ENCODE results near the gene FMN2.

Gene FMN2

DNA sequence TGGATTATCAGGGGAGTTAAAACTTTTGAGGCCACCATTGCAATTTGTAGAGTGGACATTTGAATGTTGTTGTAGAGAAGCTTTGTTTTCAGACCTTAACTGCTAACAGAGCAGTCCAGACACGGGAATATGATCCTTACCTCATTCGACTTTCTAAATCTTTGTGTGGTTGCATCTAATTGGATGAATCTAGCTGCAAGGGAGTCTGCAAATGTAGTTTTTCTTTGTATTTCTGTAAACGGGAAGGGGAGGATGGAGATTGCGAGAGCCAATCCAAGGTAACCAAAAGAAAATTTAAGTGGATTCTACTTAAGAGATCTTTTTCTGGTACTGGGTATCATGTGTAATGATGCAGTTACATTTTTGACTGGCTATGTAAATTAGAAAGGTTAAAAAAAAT, 110.2 kb downstream of the FMN2 start (continued):
- TF ChIP-seq PRDM10 (tag by site-specific recombination; IDR thresholded peaks at IDR 0.05) (no peak), TRIM28 (IDR thresholded peaks at IDR 0.05; ENCODE audit: borderline replicate concordance, low read length) (peak; percentile 86; the same call in 1 of the 2 replicates), ZNF350 (tag by site-specific recombination; IDR thresholded peaks at IDR 0.05) (no peak), REPIN1 (tag by site-specific recombination; IDR thresholded peaks at IDR 0.05; ENCODE audit: low read depth) (no peak), ZNF202 (tag by site-specific recombination; IDR thresholded peaks at IDR 0.05; ENCODE audit: borderline replicate concordance) (no peak), BCL11A (tag by site-specific recombination; IDR thresholded peaks at IDR 0.05; ENCODE audit: low read depth) (no peak), SETDB1 (IDR thresholded peaks at IDR 0.05; ENCODE audit: insufficient read length, low read length) (peak; percentile 45), ZFP3 (tag by site-specific recombination; IDR thresholded peaks at IDR 0.05; ENCODE audit: low read depth) (no peak), ZNF311 (tag by site-specific recombination; IDR thresholded peaks at IDR 0.05; ENCODE audit: borderline replicate concordance) (no peak), ZNF549 (tag by site-specific recombination; IDR thresholded peaks at IDR 0.05) (peak; percentile 68)
- TF ChIP-seq, protein P1, sequence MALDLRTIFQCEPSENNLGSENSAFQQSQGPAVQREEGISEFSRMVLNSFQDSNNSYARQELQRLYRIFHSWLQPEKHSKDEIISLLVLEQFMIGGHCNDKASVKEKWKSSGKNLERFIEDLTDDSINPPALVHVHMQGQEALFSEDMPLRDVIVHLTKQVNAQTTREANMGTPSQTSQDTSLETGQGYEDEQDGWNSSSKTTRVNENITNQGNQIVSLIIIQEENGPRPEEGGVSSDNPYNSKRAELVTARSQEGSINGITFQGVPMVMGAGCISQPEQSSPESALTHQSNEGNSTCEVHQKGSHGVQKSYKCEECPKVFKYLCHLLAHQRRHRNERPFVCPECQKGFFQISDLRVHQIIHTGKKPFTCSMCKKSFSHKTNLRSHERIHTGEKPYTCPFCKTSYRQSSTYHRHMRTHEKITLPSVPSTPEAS (tag by site-specific recombination; IDR thresholded peaks at IDR 0.05): no peak

GRCh38 chr1:240207073-240207709, 115.5 kb downstream of the FMN2 start:
- Histone ChIP-seq H3K4me1 (ENCODE audit: control insufficient read depth, insufficient read depth, low read length) (no peaks in the 10 kb centered on the region), H3K27ac (ENCODE audit: extremely low read depth, low read depth, low read length) (no peak overlapping the region), H3K36me3 (ENCODE audit: control insufficient read depth in 2 of 2, insufficient read depth in 1 of 2, low read length in 2 of 2) (peaks cover 7 to 16% of the 10 kb centered on the region in 2 experiments), H3K4me3 (ENCODE audit: low read depth, low read length) (no peak overlapping the region), H3K9me3 (ENCODE audit: control insufficient read depth, insufficient read depth, low read depth, low read length) (no peaks in the 10 kb centered on the region)
- ChIA-PET POLR2A (no interaction called here), CTCF (no interaction called here)
- TF ChIP-seq, protein P2, sequence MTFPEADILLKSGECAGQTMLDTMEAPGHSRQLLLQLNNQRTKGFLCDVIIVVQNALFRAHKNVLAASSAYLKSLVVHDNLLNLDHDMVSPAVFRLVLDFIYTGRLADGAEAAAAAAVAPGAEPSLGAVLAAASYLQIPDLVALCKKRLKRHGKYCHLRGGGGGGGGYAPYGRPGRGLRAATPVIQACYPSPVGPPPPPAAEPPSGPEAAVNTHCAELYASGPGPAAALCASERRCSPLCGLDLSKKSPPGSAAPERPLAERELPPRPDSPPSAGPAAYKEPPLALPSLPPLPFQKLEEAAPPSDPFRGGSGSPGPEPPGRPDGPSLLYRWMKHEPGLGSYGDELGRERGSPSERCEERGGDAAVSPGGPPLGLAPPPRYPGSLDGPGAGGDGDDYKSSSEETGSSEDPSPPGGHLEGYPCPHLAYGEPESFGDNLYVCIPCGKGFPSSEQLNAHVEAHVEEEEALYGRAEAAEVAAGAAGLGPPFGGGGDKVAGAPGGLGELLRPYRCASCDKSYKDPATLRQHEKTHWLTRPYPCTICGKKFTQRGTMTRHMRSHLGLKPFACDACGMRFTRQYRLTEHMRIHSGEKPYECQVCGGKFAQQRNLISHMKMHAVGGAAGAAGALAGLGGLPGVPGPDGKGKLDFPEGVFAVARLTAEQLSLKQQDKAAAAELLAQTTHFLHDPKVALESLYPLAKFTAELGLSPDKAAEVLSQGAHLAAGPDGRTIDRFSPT (tag by site-specific recombination; IDR thresholded peaks at IDR 0.05): peak; percentile 48; the same call in 1 of the 2 replicates
- TF ChIP-seq, protein P3, sequence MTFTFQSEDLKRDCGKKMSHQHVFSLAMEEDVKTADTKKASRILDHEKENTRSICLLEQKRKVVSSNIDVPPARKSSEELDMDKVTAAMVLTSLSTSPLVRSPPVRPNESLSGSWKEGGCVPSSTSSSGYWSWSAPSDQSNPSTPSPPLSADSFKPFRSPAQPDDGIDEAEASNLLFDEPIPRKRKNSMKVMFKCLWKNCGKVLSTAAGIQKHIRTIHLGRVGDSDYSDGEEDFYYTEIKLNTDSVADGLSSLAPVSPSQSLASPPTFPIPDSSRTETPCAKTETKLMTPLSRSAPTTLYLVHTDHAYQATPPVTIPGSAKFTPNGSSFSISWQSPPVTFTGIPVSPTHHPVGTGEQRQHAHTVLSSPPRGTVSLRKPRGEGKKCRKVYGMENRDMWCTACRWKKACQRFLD (tag by site-specific recombination; IDR thresholded peaks at IDR 0.05): no peak

GRCh38 chr1:240210026-240210425, 118.3 kb downstream of the FMN2 start:
- Histone ChIP-seq H3K27ac (ENCODE audit: extremely low read depth, low read depth, low read length) (no peak overlapping the region), H3K4me3 (ENCODE audit: low read depth, low read length) (no peak overlapping the region), H3K36me3 (ENCODE audit: control insufficient read depth in 2 of 2, insufficient read depth in 1 of 2, low read length in 2 of 2) (peaks cover 7 to 17% of the 10 kb centered on the region in 2 experiments), H3K9me3 (ENCODE audit: control insufficient read depth, insufficient read depth, low read depth, low read length) (no peaks in the 10 kb centered on the region), H3K4me1 (ENCODE audit: control insufficient read depth, insufficient read depth, low read length) (no peaks in the 10 kb centered on the region)
- POLR2A ChIA-PET: no interaction called here
- CTCF ChIA-PET: no interaction called here
- no peak for TF ChIP-seq ZNF174 (tag by site-specific recombination; IDR thresholded peaks at IDR 0.05)
- no peak for TF ChIP-seq ZNF394 (tag by site-specific recombination; IDR thresholded peaks at IDR 0.05; ENCODE audit: borderline replicate concordance)
- TF ChIP-seq, protein P4, sequence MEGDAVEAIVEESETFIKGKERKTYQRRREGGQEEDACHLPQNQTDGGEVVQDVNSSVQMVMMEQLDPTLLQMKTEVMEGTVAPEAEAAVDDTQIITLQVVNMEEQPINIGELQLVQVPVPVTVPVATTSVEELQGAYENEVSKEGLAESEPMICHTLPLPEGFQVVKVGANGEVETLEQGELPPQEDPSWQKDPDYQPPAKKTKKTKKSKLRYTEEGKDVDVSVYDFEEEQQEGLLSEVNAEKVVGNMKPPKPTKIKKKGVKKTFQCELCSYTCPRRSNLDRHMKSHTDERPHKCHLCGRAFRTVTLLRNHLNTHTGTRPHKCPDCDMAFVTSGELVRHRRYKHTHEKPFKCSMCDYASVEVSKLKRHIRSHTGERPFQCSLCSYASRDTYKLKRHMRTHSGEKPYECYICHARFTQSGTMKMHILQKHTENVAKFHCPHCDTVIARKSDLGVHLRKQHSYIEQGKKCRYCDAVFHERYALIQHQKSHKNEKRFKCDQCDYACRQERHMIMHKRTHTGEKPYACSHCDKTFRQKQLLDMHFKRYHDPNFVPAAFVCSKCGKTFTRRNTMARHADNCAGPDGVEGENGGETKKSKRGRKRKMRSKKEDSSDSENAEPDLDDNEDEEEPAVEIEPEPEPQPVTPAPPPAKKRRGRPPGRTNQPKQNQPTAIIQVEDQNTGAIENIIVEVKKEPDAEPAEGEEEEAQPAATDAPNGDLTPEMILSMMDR (tag by site-specific recombination; IDR thresholded peaks at IDR 0.05): no peak
- TF ChIP-seq, protein P5, sequence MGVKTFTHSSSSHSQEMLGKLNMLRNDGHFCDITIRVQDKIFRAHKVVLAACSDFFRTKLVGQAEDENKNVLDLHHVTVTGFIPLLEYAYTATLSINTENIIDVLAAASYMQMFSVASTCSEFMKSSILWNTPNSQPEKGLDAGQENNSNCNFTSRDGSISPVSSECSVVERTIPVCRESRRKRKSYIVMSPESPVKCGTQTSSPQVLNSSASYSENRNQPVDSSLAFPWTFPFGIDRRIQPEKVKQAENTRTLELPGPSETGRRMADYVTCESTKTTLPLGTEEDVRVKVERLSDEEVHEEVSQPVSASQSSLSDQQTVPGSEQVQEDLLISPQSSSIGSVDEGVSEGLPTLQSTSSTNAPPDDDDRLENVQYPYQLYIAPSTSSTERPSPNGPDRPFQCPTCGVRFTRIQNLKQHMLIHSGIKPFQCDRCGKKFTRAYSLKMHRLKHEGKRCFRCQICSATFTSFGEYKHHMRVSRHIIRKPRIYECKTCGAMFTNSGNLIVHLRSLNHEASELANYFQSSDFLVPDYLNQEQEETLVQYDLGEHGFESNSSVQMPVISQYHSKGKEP (tag by site-specific recombination; IDR thresholded peaks at IDR 0.05): no peak
- no peak for TF ChIP-seq ZNF510 (tag by site-specific recombination; IDR thresholded peaks at IDR 0.05; ENCODE audit: insufficient replicate concordance)
- no peak for TF ChIP-seq ZNF239 (tag by site-specific recombination; IDR thresholded peaks at IDR 0.05)
